Measurements from ENCODE around the gene HUS1.

DNA sequence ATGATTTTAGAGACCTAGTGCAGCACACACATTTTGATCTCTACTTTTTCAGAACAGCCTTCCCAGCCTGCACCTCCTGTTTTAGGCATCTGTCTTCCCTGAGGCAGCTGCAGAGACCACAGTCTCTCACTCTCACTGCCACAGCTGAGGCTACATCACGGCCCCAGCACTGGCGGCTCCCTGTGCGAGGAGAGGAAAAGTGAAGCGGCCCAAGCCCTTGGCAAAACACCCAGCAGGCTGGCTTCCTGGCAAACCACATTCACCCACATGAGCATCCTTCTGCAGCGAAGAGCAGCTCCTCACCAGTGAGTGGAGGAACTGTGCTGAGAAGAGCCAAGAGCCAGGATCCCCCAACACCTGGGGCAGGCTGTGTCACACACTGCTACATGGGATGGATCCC, 14.0 kb downstream of the HUS1 start:
- TF ChIP-seq CTCF (IDR thresholded peaks at IDR 0.05) (no peak), POLR2A (IDR thresholded peaks at IDR 0.05) (no peak)

Data from heart left ventricle (tissue), 13 donors.